Measurements from ENCODE around the gene SDHA.
"Not testable (repeated sequence)": the region's sequence is repeated elsewhere in the genome, so short reads cannot be mapped to it uniquely, and the experiment has no call there.

GRCh38 chr5:296954-297353 lies 78.8 kb downstream of the SDHA start:
- not testable (repeated sequence) for TF ChIP-seq CTCF, EP300, POLR2A (IDR thresholded peaks at IDR 0.05)
